Measurements from ENCODE around the gene UVRAG. TPM values are rescaled to one million over a fixed set of nuclear protein-coding genes. Genes with fewer than 3 reads are reported as not detected.

The UVRAG gene
- polyA plus RNA-seq, 4 donors, result 15.0 to 21.5 (median 16.4) TPM

DNA sequence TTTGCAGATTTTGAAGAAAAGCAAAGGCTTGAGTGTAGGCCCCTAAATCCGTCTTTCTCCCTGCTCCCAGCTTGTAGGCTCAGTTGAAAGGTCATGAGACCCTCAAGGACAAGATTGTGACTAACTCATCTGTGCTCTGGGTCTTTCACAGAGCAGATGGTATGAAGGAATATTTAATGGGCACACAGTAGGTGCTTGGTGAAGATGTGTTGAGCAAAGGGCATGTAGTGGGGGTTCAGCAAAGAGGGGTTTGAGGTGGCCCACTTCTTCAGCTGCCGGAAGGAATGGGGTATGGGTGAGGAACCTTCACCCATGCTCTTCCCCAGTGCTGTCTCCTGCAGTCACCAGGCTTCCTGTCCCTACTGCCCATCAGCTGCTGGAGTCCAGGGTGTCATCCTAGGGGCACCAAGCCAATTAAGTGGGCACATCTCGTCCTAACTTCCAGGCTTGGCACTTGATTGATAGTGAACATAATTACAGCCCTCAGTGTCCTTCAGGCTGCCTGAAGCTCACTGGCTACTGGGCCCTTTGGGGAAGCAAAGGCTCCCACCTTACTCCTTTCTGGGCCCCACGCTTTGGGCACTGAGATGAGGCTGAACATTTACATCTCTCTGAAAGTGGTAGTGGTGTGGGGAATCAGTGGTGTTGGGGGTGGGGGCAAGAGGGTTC, 31.5 kb upstream of the UVRAG start:
- no peak for DNase-seq (ENCODE audit: low read depth in 4 of 4, low spot score in 2 of 4)

DNA sequence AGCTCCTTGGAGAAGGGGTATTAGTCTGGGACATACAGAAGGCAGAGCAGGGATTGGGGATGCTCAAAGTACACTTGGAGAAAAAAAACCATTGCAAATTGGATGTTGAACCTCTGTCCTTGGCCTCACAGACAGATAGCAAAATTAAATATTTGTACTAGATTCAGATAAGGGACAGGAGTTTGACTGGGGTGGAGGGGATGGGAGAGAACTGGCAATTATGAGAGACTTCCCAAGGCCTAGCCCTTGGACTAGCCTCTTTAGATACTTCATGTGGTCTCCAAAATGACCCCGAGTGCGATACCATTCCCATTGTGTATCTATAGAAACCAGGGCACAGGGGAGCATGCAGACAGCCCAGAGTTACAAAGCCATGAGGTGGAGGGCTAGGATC, 30.9 kb upstream of the UVRAG start:
- DNase-seq (ENCODE audit: low read depth in 4 of 4, low spot score in 2 of 4), result no peak

DNA sequence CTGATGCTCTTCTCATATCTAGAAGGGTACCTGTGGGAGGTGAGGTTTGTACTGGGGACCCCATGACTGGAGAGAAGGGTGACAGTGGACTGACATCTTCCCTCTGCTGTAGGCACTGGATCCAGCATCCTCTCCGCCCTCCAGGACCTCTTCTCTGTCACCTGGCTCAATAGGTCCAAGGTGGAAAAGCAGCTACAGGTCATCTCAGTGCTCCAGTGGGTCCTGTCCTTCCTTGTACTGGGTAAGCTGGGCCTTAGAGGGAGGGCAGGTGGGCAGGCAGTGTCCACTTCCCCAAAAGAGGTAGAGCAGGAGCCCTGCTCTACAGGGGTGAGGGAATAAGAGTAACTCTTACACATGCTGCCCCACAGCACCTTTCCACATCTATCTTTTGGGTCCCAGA, 30.5 kb upstream of the UVRAG start:
- DNase-seq (ENCODE audit: low read depth in 4 of 4, low spot score in 2 of 4), result no peak

DNA sequence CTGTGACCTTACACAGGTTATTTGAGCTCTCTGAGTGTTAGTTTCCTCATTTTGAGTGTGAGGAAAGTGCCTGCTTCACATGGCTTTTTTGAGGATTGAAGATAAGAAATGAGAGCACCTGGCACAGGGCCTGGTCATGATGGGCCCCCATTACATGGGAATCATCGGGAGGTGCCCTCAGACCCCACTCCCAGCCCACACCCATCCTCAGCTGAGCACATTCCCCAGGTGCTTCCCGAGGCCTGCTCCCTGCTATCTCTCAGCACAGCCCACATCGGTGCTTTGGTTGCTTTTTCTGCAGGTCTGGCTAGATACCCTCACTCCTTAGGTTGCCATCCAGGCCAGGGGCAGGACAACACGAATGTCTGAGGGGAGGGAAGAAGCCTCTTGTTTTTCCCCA, 29.8 kb upstream of the UVRAG start:
- DNase-seq (ENCODE audit: low read depth in 4 of 4, low spot score in 2 of 4), result no peak

DNA sequence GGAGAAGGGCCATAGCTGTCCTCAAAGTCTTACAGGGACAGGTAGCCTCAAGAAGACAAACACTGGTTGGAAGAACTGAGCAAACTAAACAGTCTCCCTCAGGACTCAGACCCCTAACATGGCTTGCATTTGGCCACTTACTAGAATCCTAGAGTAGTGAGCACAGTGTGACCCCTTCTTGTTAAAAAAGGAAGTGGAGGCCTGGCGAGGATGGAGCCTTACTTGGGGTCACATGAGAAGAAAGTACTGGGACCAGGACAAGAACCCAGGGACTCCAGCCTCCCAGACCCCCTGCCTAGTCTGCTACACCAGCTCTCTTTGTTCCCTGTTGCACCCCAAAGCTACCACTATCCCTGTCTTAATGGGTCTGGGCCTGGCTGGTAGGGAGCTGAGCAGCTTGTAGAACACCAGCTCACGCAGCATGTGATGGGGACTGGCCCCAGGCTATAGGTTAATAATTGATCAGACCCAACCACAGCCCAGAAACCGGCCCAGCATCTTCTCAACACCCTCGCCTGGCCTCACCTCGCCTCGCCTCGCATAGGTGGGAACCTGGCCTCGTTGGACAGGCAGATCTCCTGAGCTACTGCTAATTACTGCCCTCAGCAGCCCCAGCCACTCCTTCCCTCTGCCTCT, 28.8 kb upstream of the UVRAG start:
- DNase-seq (ENCODE audit: low read depth in 4 of 4, low spot score in 2 of 4), result peak in 1 of 4 donors; percentile 40

DNA sequence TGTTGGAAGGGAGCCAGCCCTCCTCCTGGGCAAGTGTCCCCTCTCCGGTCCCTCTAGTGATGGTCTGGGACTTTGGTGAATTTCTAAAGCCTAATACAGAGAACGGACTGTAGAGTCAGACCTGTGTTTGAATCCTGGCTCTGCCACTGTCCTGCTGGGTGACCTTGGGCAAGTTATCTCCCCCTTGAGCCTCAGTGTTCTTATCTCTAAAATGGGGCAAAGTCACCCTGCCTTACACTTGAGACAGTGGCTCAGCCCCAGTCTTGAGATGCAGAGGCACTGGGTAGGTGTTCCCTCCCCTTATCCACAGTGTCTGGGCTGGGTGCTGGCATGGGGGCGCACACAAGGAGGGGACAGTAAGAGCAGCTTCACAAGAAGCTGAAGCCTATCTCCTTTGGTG, 25.5 kb upstream of the UVRAG start:
- no peak for DNase-seq (ENCODE audit: low read depth in 4 of 4, low spot score in 2 of 4)

DNA sequence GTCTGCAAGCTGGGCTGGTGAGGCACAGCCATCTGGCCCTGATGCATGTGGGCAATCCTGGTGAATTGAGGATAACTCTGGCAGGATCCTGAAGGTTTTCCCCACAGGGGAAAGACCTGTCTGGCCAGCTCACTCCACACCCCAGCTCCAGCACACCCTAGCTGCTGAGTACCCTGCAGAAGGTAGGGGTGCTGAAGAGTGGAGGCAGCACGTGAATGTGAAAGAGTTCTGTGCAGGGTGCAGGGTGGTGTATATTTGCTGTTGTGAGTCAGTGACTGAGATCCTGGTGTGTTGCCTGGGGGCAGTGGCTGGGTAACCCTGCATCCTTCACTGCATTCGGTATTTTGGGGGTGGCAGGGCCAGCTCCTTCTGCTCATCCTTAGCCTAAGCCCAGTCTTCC, 24.0 kb upstream of the UVRAG start:
- DNase-seq (ENCODE audit: low read depth in 4 of 4, low spot score in 2 of 4), result no peak

DNA sequence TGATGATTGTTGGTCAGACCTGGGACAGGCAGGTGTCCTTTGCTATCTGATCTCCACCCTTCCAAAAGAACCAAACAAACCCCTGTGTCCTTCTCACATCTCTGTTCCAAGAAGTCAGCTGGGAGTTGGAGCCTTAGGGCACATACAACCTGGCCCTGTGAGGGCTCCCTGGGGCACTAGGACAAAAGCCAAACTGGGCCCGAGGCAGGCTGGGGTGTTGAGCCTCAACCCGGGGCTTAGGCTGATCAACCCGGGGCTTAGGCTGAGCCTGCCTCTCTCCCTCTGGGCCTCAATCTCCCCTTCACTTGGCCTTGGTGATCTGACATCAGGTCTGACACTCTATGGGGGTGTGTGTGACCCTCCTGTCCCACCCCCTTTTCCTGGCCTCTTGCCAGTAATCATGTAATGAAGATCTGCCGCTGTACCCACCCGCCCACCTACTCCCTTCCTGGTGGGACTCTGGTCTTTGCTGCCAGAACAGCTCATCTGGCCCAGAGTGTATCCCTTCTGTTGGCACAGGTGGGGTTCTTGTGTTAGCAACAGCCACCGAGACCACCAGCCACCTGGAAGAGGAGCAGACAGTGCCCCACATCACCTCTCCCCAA, 22.8 kb upstream of the UVRAG start:
- no peak for DNase-seq (ENCODE audit: low read depth in 4 of 4, low spot score in 2 of 4)

DNA sequence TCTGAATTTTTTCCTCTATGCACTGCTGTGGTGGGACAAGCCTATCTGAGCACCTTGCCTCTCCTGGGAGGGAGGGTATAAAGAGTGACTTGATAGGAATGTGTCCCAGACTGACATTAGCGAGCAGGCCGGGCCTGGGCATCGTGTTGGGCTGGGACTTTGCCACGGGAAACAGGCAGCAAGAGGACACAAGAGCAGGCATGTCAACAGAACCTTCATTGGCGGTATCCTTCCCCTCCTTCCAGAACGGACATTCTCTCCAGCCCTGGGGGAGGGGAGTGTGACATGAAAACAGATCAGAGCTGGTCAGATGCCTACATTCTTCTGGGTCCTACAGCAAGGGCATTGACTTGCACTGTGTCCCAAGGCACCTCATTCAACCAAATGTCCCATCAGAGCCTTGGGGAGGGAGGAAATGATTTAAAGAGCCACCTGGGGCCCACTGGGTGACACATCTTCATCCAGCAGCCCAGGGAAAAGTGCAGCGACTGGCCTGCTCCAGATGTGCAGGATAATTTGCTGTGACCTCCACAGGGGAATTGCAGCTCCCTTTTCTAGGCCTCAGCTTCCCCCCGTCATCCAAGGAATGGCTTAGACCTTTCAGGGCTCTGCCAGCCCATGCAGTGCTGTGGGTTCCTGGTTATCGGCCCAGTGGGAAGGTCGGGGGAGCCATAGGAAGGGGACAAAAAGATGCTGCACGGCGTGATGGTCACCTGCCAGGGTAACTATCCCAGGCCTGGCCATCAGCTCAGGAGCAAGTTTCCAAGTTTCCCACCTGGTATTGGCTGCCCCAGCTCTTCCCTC, 21.8 kb upstream of the UVRAG start:
- DNase-seq (ENCODE audit: low read depth in 4 of 4, low spot score in 2 of 4), result no peak

DNA sequence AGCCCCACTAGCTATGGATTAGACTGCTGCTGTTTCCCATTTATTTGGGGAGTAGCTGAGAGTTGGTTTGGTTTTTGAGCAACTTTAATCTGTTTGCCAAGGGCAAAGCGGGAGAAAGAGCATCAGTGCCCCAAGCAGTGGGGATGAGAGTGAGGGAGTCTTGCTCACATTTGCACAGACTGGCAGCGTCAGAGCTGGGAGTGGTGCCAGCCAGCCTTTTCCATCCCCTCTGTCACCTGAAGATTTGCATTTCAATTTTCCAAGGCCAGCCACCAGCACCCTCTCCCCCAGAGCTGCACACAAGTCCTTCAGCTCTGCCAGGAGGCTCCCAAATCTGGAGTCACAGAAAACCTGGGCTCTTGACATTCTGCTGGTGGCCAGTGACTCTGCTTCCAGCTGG, 21.0 kb upstream of the UVRAG start:
- DNase-seq (ENCODE audit: low read depth in 4 of 4, low spot score in 2 of 4), result no peak

DNA sequence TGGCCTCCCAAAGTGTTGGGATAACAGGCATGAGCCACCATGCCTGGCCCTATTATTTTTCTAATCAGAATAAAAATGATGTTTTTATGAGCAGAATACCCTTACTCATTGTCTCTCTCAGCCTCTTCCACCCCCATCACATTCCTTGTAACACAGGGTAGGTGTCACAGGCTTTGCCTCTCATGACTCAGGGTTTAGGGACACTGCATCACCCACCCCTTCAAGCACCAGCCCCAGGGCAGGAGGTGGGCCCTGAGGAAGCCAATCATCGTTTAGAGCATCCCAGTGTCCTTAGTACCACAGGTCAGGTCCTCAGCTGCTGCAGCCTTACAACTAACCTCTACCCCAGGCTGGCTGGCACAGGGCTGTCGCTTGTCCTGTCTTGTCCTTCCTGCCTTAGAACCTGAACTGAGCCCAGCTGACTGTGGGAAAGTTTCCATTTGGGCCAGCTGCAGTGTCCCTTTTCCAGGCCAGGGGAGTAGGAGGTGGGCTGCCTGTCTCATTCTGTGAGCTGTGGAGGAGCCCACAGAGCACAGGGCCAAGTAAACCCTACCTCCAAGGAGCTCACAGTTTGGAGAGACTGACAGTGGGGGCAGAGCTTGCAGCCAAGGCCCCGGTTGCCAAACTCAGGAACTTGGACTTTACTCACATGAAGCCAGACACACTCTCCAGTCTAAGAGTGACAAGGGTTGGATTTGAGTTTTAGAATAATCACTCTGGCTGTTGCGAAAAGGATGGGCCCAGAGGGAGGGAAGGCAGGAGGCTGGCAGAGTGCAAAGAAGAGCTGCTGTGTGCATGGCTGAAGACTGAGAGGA, 19.5 kb upstream of the UVRAG start:
- DNase-seq (ENCODE audit: low read depth in 4 of 4, low spot score in 2 of 4), result no peak

DNA sequence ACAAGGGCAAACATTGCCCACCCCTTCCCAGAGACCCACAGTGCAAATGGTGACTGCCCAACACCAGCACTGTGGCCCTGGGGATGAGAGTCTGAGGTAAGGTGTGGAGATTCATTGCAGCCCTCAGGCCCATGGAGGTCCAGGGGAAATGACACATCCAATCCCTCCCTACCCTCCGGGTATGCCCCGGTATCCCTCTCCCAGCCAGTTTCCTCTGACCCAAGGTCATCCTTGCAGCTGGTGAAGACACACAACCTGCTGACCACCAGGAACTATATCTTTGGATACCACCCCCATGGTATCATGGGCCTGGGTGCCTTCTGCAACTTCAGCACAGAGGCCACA, 18.9 kb upstream of the UVRAG start:
- no peak for DNase-seq (ENCODE audit: low read depth in 4 of 4, low spot score in 2 of 4)

DNA sequence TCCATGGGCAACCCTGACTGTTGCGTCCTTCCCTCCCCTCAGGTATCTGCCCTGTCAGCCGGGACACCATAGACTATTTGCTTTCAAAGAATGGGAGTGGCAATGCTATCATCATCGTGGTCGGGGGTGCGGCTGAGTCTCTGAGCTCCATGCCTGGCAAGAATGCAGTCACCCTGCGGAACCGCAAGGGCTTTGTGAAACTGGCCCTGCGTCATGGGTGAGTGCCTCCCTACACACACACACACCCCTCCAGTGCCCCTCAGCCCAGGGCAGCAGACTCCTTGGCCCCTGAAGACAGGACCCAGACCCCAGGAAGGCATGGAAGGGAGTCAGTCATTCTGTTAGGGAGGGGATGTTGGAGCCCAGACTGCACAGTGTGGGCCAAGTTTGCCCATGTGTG, 17.9 kb upstream of the UVRAG start:
- DNase-seq (ENCODE audit: low read depth in 4 of 4, low spot score in 2 of 4), result no peak

DNA sequence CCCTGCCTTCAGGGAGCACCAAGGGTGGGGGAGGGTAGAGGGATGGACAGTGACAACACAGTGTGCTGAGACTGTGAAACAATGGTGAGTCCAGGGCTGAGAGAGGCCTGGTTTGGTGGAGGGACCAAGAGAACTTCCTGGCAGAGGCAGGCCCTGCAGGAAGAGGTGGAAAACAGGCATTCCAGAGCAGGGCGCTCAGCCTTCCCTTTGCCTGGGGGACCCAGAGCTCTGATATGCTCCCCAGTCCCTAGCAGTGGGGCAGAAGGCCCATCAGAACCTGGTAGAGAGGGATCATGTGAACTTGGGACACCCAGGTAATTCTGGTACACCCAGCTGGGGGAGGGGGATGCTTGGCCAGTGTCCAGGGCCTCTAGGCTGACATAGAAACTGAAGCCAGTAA, 17.2 kb upstream of the UVRAG start:
- DNase-seq (ENCODE audit: low read depth in 4 of 4, low spot score in 2 of 4), result no peak

DNA sequence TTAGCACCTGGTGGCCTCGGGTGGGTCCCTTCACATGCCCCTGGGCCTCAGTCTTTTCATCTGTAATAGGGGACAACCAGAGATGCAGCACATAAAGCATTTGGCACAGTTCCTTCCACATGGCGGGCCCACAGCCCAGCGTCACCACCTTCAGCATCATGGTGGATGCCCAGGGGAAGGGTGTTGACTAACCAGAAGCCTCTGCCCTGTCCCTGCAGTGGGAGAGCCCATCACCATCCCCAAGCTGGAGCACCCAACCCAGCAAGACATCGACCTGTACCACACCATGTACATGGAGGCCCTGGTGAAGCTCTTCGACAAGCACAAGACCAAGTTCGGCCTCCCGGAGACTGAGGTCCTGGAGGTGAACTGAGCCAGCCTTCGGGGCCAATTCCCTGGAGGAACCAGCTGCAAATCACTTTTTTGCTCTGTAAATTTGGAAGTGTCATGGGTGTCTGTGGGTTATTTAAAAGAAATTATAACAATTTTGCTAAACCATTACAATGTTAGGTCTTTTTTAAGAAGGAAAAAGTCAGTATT, 14.8 kb upstream of the UVRAG start:
- DNase-seq (ENCODE audit: low read depth in 4 of 4, low spot score in 2 of 4), result no peak

DNA sequence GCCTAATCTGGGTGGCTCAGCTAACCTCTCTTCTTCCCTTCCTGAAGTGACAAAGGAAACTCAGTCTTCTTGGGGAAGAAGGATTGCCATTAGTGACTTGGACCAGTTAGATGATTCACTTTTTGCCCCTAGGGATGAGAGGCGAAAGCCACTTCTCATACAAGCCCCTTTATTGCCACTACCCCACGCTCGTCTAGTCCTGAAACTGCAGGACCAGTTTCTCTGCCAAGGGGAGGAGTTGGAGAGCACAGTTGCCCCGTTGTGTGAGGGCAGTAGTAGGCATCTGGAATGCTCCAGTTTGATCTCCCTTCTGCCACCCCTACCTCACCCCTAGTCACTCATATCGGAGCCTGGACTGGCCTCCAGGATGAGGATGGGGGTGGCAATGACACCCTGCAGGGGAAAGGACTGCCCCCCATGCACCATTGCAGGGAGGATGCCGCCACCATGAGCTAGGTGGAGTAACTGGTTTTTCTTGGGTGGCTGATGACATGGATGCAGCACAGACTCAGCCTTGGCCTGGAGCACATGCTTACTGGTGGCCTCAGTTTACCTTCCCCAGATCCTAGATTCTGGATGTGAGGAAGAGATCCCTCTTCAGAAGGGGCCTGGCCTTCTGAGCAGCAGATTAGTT, 14.2 kb upstream of the UVRAG start:
- DNase-seq (ENCODE audit: low read depth in 4 of 4, low spot score in 2 of 4), result no peak

DNA sequence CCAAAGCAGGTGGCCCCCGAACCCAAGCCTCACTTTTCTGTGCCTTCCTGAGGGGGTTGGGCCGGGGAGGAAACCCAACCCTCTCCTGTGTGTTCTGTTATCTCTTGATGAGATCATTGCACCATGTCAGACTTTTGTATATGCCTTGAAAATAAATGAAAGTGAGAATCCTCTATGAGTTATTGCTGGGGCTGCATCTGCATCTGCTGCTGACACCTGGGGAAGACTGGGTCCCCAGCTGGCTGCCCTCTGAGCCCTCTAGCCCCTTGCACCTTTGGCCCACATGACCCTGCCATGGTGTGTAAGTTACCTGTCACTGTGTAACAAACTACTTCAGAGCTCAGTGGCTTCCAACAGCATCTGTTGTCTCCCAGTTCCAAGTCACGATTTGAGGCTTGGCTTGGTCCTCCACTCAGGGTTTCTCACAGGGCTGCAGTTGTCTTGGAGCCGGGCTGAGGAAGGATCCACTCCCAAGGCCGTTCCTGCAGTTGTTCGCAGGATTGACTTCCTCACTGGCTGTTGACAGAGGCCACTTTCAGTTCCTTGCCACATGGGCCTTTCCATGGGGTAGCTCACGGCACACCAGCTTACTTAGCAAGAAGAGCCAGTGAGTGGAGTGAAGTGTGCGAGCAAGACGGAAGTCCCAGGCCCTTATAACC, 13.5 kb upstream of the UVRAG start:
- DNase-seq (ENCODE audit: low read depth in 4 of 4, low spot score in 2 of 4), result no peak

DNA sequence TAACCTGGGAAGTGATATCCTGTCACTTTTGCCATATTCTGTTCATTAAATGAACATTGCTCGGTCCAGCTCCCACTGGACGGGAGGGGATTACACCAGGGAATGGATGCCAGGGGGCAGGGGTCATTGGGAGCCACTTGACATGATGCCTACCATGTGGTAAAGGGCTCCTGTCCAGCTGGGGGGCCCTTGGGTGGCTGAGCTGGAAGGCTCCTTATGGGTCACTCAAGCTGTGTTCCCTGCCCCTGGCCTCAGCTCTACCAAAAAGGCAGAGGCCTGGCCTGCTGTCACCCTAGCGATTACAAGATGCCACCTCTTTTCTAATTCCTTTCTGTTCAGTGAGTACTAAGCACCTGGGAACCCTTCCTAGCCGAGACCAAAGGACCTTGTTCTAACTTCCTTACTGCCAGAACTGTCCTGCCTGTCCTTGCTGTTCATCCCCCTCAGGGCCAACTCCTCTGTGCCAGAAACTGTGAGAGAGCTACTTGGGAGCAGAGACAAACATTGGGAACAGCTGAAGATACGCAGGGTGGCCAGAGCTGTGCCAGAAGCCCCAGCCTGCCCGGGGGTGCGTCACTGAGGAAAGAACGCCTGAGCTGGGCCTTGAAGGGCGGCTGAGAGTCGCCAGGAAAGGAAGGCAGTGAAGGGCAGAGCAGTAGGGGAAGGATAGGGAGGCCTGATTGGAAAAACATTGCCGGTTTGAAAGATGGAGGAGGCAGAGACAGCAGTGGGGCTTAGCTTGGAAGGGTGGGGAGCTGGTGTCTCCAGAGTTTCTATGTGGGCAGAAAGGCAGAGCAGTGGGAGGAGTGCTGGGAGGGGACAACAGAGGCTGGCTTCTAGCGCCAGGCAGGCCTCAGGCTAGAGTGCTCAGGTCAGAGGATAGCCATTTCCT, 12.7 kb upstream of the UVRAG start:
- no peak for DNase-seq (ENCODE audit: low read depth in 4 of 4, low spot score in 2 of 4)
